ENCODE data around the gene LIN7B.
"Not testable (repeated sequence)": the region's sequence is repeated elsewhere in the genome, so short reads cannot be mapped to it uniquely, and the experiment has no call there.

Gene LIN7B

GRCh38 chr19:49119411-49120324 is 5.5 kb downstream of the LIN7B start, which contains the start of gene PPFIA3:
Gene PPFIA3 (plus strand): TSS chr19:49119544. CDS start chr19:49127874, 8,330 bp downstream.
- DNase-seq, result no peak

DNA sequence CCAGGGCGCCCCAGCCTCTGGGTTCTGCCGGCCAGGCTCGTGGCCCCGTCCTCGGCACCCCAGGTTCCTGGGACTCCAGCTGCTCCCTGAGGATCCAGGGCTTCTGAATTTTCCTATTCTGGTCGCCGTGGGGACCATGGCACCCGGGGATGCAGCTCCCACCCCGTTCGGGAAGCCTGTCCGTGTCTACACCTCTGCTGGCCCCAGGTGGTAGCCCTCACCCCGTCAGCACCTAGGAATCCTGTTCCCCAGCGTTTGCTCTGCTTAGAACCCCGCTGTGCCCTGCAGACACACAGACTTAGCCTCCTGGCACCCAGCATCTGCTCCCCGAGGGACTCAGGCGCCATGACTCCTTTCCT is 6.1 kb downstream of the LIN7B start:
- no peak for DNase-seq

DNA sequence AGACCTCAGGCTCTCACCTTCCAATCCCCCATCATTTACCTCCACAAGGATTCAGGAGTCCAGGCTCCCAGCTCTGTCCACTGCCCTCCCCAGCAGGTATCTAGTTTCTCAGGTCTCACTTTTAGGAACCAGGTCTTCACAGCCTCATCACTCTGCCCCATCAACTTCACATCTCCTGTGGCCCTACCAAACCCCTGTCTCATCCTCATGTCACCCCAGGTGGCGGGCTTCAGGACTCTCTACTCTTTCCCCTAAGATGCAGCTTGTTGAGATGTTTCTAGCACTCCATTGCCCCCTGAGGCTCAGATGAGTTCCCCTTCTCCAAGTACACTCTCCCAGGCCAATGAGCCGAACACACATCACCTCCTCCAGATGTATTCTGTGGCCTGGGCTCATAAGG is 6.7 kb downstream of the LIN7B start:
- DNase-seq, result no peak

GRCh38 chr19:49121841-49122240 is 7.7 kb downstream of the LIN7B start:
- not testable (repeated sequence) for DNase-seq

DNA sequence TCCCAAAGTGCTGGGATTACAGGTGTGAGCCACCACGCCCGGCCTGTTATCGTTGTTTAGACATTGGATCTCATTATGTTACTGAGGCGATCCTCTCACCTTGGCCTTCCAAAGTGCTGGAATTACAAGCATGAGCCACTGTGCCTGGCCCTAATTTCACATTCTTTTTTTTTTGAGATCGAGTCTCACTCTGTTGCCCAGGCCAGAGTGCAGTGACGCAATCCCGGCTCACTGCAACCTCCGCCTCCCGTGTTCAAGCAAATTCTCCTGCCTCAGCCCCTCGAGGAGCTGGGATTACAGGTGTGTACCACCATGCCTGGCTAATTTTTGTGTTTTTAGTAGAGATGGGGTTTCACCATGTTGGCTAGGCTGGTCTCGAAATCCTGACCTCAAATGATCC is 9.1 kb downstream of the LIN7B start:
- not testable (repeated sequence) for DNase-seq

GRCh38 chr19:49125025-49125731 is 11.0 kb downstream of the LIN7B start:
- DNase-seq, result no peak

GRCh38 chr19:49126575-49126974 is 12.4 kb downstream of the LIN7B start:
- DNase-seq, result no peak

- not testable (repeated sequence) for DNase-seq
Observed at GRCh38 chr19:49127225-49127624, 13.1 kb downstream of the LIN7B start.

DNA sequence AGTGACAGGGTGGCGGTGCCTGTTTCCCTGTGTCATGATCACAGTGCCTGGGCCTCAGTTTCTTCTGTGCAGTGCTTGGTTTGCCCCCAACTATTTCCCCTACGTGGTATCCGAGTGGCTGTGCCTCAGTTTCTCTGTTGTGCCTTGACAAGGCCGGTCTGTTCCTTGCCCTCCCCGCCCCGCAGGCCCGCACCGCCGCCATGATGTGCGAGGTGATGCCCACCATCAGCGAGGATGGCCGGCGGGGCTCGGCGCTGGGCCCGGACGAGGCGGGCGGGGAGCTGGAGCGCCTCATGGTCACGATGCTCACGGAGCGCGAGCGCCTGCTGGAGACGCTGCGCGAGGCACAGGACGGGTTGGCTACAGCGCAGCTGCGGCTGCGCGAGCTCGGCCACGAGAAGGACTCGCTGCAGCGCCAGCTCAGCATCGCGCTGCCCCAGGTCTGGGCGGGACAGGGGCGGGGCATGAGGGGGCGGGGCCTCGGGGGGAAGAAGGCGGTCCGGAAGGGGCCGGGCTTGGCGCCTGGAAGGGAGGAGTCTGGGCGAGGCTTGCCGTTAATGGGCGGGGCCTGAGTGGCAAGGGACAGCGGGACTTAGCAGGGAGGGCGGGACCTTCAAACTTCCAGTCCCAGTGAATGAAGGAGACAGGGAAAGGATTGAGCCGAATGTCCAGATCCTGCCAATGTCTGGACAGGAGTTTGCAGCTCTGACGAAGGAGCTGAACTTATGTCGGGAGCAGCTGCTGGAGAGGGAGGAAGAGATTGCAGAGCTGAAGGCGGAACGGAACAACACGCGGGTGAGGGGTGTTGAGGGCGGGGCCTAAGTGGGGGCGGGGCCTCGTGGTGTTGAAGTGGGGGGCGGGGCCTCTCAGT is 13.7 kb downstream of the LIN7B start:
- peak; percentile 92 for DNase-seq

DNA sequence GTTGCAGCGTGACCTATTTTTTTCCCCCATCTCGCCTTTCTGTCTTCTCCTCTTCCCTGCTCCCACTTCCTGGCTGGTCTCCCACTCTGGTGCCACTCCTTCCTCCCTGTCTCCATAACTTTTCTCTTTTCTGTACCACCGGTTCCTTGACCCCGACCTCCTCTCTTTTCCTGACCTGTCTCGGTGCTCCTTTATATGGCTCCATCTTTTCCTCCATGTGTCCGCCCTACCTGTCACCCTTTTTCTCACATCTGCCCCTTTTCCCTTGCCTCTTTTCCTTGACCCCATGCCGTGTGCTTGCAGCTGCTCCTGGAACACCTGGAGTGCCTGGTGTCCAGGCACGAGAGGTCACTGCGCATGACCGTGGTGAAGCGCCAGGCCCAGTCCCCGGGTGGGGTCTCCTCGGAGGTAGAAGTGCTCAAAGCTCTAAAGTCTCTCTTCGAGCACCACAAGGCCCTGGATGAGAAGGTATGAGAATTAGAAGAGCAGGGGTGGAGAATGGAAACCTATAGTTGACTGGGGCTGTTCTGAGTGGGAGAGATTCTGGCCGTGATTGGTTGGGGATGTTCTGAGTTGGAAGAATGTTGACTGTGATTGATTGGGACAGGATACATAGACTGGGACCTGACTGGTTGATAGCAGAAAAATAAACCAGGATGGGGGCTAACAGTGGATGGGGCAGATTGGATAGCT is 14.5 kb downstream of the LIN7B start:
- no peak for DNase-seq

GRCh38 chr19:49129238-49129583 is 15.0 kb downstream of the LIN7B start:
- DNase-seq, result no peak

DNA sequence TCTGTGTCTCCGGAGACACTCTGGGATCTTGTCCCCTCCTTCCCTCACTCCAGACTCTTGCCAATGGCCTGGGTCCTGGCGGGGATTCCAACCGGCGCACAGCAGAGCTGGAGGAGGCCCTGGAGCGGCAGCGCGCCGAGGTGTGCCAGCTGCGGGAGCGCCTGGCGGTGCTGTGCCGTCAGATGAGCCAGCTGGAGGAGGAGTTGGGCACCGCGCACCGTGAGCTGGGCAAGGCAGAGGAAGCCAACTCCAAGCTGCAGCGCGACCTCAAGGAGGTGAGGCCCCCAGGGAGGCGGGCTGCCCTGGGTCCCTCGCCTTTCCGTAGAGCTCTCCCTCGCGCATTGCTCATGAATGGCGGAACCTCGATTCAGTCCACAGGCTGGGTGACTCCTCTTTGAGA is 16.2 kb downstream of the LIN7B start:
- DNase-seq, result no peak

DNA sequence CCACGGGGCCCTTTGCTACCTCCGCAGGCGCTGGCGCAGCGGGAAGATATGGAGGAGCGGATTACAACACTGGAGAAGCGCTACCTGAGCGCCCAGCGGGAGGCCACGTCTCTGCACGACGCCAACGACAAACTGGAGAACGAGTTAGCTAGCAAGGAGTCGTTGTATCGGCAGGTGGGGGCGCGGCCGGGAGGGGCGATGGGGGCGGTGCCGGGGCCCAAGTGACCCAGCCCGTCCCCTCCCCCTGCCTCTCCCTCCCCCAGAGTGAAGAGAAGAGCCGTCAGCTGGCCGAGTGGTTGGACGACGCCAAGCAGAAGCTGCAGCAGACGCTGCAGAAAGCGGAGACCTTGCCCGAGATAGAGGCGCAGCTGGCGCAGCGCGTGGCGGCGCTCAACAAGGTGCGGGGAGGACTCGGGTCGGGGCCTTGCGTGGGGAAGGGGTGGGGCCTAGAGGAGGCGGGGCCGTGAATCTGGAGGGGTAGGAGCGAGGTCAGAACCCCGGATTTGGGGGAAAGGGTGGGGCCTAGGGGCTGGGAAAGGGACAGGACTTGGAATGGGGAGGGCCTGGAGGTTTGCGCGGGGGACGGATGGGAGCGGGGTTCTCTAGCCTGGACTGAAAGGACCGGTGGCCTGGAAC is 18.9 kb downstream of the LIN7B start:
- DNase-seq, result no peak

- DNase-seq, result peak; percentile 69
Observed at GRCh38 chr19:49133621-49134454, 19.7 kb downstream of the LIN7B start.

DNA sequence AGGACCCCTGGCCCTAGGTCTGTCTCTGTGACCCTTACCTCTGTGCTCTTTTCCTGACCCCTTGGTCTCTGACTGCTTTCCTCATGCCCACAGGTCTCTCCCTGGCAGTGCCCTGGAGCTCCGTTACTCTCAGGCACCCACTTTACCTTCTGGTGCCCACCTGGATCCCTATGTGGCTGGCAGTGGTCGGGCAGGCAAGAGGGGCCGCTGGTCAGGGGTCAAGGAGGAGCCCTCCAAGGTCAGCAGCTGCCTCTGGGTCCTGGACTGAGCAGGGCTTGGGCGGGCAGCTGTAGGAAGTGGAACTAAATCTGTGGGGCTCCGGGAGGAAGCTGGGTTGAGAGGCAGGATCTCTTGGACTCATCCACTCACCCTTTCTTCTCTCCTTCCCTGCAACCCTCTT is 21.5 kb downstream of the LIN7B start:
- DNase-seq, result no peak

DNA sequence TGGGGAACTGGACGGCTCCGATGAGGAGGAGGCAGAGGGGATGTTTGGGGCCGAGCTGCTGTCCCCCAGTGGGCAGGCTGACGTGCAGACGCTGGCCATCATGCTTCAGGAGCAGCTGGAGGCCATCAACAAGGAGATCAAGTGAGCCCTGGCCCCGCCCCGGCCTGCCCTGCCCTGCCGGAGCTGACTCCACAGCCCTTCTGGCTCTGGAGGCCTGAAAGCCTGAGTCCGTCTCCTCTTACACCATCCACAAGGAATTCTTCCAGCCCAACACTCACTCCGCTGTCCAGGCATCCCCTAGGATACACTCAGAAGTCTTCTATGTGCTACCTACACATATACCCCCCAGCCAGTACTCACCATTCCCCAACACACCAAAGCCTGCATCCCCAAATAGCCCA is 22.6 kb downstream of the LIN7B start:
- DNase-seq, result no peak

DNA sequence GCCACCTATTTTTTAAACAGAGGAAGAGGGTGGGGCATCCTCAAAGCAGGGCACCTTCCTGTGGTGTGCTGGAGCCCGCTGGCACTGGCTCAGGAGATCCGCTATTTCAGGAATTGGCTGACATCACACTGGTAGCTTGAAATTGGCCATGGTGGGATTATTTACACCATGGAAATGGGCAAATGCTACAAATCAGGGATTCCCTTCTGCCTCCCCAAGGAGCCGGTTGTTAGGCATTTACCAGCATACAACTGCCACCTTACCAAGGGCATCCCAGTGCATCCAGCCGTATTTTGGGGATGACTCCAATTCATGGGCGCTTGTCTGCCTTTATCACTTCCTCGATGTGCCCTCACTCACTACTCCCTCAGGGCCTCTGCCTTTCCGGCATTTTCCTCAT is 26.8 kb downstream of the LIN7B start:
- DNase-seq, result no peak

GRCh38 chr19:49141352-49141751 is 27.2 kb downstream of the LIN7B start:
- no peak for DNase-seq

DNA sequence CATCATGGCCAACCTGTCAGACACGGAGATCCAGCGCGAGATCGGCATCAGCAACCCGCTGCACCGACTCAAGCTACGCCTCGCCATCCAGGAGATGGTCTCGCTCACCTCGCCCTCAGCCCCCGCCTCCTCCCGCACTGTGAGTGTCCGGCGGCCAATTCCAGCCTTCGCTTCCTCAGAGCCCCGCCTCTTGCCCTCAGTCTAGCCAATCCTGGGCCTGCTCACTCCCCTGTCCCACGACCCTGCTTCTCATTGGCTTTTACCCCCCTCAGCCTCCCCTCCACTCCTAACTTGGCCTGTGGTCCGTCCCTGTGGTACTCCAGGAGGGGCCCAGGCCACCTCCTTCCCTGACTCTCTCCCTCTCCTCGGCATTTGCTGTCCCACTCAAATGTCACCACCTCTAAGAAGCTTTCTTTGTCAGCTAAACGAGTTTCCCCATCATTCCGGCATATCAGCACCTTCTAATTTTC is 28.7 kb downstream of the LIN7B start:
- DNase-seq, result peak; percentile 85

DNA sequence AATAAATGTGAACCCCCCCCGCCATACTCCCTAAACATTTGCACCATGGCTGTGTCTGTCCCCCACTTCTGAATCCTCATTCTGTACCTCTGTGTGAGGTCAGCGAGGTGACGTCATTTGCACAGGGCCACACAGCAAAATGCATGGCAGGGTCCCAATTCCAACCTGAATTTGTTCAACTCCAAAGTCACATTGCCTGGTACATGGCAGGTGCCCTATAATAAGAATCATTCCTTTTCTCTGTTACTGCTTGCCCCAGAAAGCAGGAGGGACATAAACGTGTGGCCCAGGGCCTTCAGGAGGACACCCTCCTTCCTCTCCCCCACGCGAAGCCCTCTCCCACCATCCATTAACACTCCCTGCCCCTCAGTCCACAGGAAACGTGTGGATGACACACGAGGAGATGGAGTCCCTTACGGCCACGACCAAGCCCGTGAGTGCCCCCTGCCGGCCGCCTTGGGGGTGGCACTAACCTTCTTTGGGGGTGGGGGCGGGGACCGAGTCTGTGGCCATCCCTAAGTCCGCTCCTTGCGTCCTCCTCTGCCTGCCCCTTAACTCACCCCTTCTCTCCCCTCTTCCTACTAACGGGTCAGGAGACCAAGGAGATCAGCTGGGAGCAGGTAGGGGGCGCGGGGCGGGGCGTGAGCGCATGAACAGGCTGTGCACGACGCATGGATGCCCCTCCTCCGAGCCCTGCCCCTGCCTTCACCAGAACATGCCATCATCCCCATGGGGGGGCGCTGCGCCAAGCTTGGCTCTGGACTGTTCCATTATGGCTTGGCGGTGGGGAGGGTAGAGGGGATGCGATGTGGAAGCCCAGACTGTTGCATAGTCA is 31.6 kb downstream of the LIN7B start:
- peak; percentile 18 for DNase-seq
